Fibroblast of villous mesenchyme (primary cell): ENCODE data around the gene BASP1. TPM values are rescaled to one million over a fixed set of nuclear protein-coding genes. Genes with fewer than 3 reads are reported as not detected.
"Not testable (repeated sequence)": the region's sequence is repeated elsewhere in the genome, so short reads cannot be mapped to it uniquely, and the experiment has no call there.

Source experiments
- DNase-seq: peaks from one replicate; pipeline ENCODE4 v3.0.0-alpha.2; 2010; ENCODE audit warnings: low read depth
- H3K4me3 ChIP-seq: 2 replicates; pipeline ENCODE4 v1.5.1; 2011; ENCODE audit warnings: low read depth, mild to moderate bottlenecking, low read length
- total RNA-seq: library from RNA; depleted of rRNA; stranded (reverse); fragments of >200 nt; gene quantifications from 2 replicates; pipeline ENCODE4 v1.2.3, GENCODE V29; 2012
- TF ChIP-seq, protein P1 (sequence below): IDR thresholded peaks from 2 replicates; pipeline ENCODE4 v1.5.1; 2012; ENCODE audit warnings: low read depth, mild to moderate bottlenecking, low read length; ENCODE audit not compliant: insufficient read depth

The BASP1 gene
- total RNA-seq, 1 donor: 126 TPM

DNA sequence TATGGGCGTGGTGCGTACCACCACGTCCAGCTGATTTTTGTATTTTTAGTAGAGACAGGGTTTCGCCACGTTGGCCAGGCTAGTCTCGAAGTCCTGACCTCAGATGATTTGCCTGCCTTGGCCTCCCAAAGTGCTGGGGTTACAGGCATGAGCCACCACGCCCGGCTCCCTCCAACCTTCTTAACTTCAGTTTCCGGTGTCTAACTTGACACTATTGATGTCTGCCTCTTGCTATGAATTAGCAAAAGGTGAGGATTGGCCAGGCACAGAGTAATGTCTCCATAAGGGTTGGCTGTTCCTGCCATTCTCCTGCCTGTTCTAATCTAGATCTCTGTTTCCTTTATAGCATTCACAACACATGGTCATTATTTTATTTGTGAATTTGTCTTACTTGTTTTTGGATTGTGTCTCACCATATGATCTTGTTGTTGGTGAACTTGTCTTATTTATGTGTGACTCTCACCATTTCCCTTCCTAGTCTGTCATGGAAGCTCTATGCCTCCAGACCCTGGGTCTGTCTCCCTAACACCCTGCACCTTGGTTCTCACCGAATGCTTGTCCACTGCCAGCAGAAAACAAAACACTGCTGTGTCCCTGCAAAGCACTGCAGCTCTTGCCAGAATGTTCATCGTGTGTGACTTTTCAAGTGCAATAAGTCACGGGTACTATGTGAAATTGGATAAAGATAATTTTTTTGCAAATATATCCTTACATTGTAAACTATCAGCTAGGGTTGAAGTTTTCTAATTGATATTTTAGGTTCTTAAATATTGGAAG lies 26.0 kb downstream of the BASP1 start:
- TF ChIP-seq, protein P1, sequence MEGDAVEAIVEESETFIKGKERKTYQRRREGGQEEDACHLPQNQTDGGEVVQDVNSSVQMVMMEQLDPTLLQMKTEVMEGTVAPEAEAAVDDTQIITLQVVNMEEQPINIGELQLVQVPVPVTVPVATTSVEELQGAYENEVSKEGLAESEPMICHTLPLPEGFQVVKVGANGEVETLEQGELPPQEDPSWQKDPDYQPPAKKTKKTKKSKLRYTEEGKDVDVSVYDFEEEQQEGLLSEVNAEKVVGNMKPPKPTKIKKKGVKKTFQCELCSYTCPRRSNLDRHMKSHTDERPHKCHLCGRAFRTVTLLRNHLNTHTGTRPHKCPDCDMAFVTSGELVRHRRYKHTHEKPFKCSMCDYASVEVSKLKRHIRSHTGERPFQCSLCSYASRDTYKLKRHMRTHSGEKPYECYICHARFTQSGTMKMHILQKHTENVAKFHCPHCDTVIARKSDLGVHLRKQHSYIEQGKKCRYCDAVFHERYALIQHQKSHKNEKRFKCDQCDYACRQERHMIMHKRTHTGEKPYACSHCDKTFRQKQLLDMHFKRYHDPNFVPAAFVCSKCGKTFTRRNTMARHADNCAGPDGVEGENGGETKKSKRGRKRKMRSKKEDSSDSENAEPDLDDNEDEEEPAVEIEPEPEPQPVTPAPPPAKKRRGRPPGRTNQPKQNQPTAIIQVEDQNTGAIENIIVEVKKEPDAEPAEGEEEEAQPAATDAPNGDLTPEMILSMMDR: no peak
- H3K4me3 ChIP-seq: no peak overlapping the region
- no peak for DNase-seq

DNA sequence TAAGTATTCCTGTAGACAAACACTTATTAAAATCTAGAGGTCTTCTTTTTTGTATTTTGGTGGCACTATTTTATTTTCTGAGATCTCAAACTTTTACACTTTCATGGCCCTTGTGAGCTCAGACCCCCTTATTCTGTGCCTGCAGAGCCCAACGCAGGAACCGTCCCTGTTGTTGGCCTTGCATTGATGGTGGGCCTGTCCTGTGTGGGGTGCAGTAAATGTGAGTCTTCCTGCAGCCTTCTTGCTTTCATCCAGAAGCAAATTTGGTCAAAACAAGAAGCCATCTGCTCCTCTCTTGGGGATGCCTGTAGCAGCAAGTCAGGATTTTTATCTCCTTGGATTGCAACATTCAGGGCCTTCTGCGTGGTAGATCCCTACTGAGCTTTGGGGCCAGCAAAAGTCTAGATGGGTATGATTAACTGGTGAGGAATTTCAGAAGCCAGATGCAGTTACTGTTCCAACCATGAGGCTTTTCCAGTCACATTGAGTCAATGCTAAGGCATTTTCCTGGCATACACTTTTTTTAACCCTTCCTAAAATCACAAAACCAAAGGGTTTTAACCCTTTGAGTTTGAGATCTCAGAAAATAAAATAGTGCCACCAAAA lies 31.7 kb downstream of the BASP1 start:
- no peak overlapping the region for H3K4me3 ChIP-seq
- TF ChIP-seq, protein P1: peak; percentile 22
- peak; percentile 99 for DNase-seq

DNA sequence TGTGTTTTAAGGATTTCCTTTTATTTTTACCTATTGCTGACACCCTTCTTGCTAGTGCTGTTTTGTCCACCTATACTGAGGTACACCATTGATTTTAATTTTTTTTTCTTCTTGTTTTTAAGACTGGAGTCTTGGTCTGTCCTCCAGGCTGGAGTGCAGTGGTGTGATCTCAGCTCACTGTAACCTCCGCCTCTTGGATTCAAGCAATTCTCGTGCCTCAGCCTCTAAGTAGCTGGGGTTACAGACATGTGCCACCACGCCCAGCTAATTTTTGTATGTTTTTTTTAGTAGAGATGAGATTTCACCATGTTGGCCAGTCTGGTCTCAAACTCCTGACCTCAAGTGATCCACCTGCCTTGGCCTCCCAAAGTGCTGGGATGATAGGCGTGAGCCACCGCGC lies 32.4 kb downstream of the BASP1 start:
- not testable (repeated sequence) for H3K4me3 ChIP-seq, DNase-seq

DNA sequence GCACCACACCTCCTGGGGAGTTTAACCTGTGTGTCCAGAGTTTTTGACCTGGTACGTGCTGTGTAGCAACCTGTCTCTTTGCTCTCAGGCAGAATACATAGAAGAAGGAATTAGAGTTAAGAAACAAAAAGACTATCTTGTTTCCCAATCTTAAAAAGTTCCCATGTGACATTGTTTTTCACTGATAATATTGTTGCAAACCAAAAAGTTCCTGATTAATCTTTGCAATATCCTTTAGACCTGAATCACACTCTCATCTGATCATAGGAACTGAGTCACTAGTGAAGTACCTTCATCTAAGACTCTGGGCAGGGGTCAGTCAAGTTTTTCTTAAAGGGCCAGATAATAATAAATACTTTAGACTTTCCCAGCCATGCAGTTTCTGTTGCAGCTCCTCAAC lies 35.1 kb downstream of the BASP1 start:
- TF ChIP-seq, protein P1: no peak
- no peak overlapping the region for H3K4me3 ChIP-seq
- DNase-seq: no peak

DNA sequence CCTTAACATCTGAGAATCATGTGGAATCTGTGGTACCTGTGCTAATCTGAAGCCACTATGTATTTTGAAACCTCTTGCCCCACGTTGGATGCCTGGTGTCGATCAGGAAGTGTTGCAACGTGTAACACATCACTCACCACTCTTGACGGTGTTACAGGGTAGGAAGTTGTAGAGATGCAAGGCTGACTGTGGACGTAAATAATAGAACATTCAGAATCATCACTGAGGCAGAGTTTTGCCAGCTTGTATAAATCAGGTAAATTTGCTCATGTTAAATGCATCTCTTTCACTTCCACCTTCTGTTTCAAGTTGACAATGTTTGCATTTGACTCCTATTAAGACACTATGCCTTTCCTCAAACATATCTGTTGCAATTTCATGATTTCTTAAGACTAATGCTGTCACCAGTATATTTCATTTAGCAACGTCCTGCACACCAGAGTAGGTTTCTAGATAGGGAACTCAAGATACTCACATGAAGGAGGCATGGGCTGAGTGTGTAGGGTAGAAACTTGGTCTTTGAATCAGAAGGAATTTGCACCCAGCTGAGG lies 38.1 kb downstream of the BASP1 start:
- TF ChIP-seq, protein P1: no peak
- DNase-seq: peak; percentile 59
- no peak overlapping the region for H3K4me3 ChIP-seq

DNA sequence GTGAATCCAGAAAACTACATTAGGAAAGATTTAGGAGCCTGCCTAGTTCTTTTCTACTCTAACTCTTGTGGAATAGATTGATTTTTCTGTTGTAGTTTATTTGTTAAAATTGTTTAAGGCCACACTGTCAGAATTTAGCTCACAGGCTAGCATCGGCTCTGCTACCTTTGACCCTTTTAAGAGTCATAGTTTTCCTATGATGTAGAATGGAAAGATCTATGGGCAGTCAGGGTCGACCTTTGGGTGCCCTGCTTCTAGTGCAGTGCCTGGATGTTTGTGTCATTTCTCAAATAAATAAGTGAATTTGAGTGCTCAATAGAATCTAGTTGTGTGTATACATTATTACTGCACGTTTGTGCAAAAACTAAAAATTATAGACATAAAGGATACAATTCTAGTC lies 38.7 kb downstream of the BASP1 start:
- no peak for DNase-seq
- TF ChIP-seq, protein P1: no peak
- no peak overlapping the region for H3K4me3 ChIP-seq

DNA sequence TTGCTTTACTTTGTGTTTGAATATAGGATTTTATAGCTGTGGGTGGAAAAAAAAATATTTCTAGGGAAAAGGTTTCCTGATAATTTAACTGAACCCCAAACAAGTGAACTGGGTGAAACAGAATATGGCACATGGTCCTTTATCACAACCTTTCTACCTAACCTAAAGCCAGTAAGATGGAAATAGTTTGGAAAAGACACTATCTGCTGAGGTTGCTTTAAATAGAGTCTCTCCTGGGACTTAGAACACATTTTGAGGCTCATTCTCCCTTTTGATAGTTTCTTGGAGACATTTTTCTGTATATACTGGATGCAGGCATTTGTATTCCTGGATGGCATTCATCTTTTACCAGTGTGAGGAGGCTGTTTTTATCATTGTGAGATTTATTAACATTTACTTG lies 39.4 kb downstream of the BASP1 start:
- H3K4me3 ChIP-seq: no peak overlapping the region
- DNase-seq: no peak
- TF ChIP-seq, protein P1: no peak
